ENCODE measurements around the gene TGFBR2.

Gene TGFBR2

GRCh38 chr3:30694148-30694547, 87.7 kb downstream of the TGFBR2 start:
- peaks cover 35% of the 10 kb centered on the region for H3K36me3 ChIP-seq (replicated peaks)
- in situ Hi-C loops (cut with HindIII; ENCODE audit: low pct_ligation_motif_present, low sequenced_read_pairs) = no loop called here
- no peak for DNase-seq
- H3K27ac ChIP-seq = no peak overlapping the region
- TF ChIP-seq CTCF (IDR thresholded peaks at IDR 0.05; ENCODE audit: low read depth, low read length, missing control alignments) = no peak
- H3K27me3 ChIP-seq (replicated peaks) = no peaks in the 10 kb centered on the region
- H3K4me3 ChIP-seq (ENCODE audit: low read depth, low read length) = no peak overlapping the region

- TF ChIP-seq CTCF (IDR thresholded peaks at IDR 0.05; ENCODE audit: low read depth, low read length, missing control alignments) = no peak
- no peak for DNase-seq
- Histone ChIP-seq H3K27me3 (replicated peaks) (no peaks in the 10 kb centered on the region), H3K27ac (no peak overlapping the region), H3K4me3 (ENCODE audit: low read depth, low read length) (no peak overlapping the region), H3K36me3 (replicated peaks) (peaks cover 35% of the 10 kb centered on the region)
- in situ Hi-C loops (cut with HindIII; ENCODE audit: low pct_ligation_motif_present, low sequenced_read_pairs) = no loop called here
Observed at GRCh38 chr3:30694668-30695067, 88.3 kb downstream of the TGFBR2 start.

GRCh38 chr3:30695302-30696061, 89.1 kb downstream of the TGFBR2 start:
- no peak for DNase-seq
- no peak for TF ChIP-seq CTCF (IDR thresholded peaks at IDR 0.05; ENCODE audit: low read depth, low read length, missing control alignments)
- Histone ChIP-seq H3K4me3 (ENCODE audit: low read depth, low read length) (no peak overlapping the region), H3K27me3 (replicated peaks) (no peaks in the 10 kb centered on the region), H3K36me3 (replicated peaks) (peaks cover 30% of the 10 kb centered on the region), H3K27ac (no peak overlapping the region)
- in situ Hi-C loops (cut with HindIII; ENCODE audit: low pct_ligation_motif_present, low sequenced_read_pairs) = no loop called here

- Histone ChIP-seq H3K27me3 (replicated peaks) (no peaks in the 10 kb centered on the region), H3K36me3 (replicated peaks) (peaks cover 24% of the 10 kb centered on the region), H3K27ac (no peak overlapping the region), H3K4me3 (ENCODE audit: low read depth, low read length) (no peak overlapping the region)
- no peak for TF ChIP-seq CTCF (IDR thresholded peaks at IDR 0.05; ENCODE audit: low read depth, low read length, missing control alignments)
- DNase-seq = no peak
- in situ Hi-C loops (cut with HindIII; ENCODE audit: low pct_ligation_motif_present, low sequenced_read_pairs) = no loop called here
Observed at GRCh38 chr3:30696403-30696819, 90.0 kb downstream of the TGFBR2 start.

- Histone ChIP-seq H3K27ac (no peak overlapping the region), H3K36me3 (replicated peaks) (peaks cover 21% of the 10 kb centered on the region), H3K4me3 (ENCODE audit: low read depth, low read length) (no peak overlapping the region), H3K27me3 (replicated peaks) (no peaks in the 10 kb centered on the region)
- DNase-seq = no peak
- in situ Hi-C loops (cut with HindIII; ENCODE audit: low pct_ligation_motif_present, low sequenced_read_pairs) = no loop called here
- TF ChIP-seq CTCF (IDR thresholded peaks at IDR 0.05; ENCODE audit: low read depth, low read length, missing control alignments) = no peak
Observed at GRCh38 chr3:30696896-30697295, 90.5 kb downstream of the TGFBR2 start.

- no peak for TF ChIP-seq CTCF (IDR thresholded peaks at IDR 0.05; ENCODE audit: low read depth, low read length, missing control alignments)
Observed at GRCh38 chr3:30698549-30698948, 92.1 kb downstream of the TGFBR2 start.

More at GRCh38 chr3:30698549-30698948, 92.1 kb downstream of the TGFBR2 start:
- peaks cover 10% of the 10 kb centered on the region for H3K36me3 ChIP-seq (replicated peaks)
- no peak overlapping the region for H3K27ac ChIP-seq
- DNase-seq = no peak
- in situ Hi-C loops (cut with HindIII; ENCODE audit: low pct_ligation_motif_present, low sequenced_read_pairs) = no loop called here
- no peak overlapping the region for H3K4me3 ChIP-seq (ENCODE audit: low read depth, low read length)
- no peaks in the 10 kb centered on the region for H3K27me3 ChIP-seq (replicated peaks)
